Measurements from ENCODE around the gene BHLHE40. TPM values are rescaled to one million over a fixed set of nuclear protein-coding genes. Genes with fewer than 3 reads are reported as not detected.
A peak's percentile ranks its signal among the peaks of the same experiment; 100 is the strongest.

BHLHE40 gene
- total and polyA plus RNA-seq, 2 of the 13 experiments (the other 11 are each of a cell fraction or from before 2014, with no cell fraction given): 1.8 to 51.0 TPM

GRCh38 chr3:4985330-4986174 lies 6.3 kb downstream of the BHLHE40 start (continued):
- TF ChIP-seq MIER3 (CRISPR knock-in tag; IDR thresholded peaks at IDR 0.05; ENCODE audit: borderline replicate concordance): no peak; the same call in 1 of the 2 replicates
- TF ChIP-seq PCBP2 (optimal IDR thresholded peaks at IDR 0.05; ENCODE audit: low read depth, low read length, poor library complexity, severe bottlenecking): no peak
- TF ChIP-seq RFX1 (IDR thresholded peaks at IDR 0.05): no peak
- no peak for TF ChIP-seq YEATS4 (CRISPR knock-in tag; IDR thresholded peaks at IDR 0.05; ENCODE audit: borderline replicate concordance)
- TF ChIP-seq CSRNP2 (CRISPR knock-in tag; conservative IDR thresholded peaks at IDR 0.05; ENCODE audit: low read depth): no peak
- TF ChIP-seq MLLT10 (CRISPR knock-in tag; IDR thresholded peaks at IDR 0.05): no peak
- TF ChIP-seq KMT2A (CRISPR knock-in tag; IDR thresholded peaks at IDR 0.05): no peak
- TF ChIP-seq ZNF253 (CRISPR knock-in tag; IDR thresholded peaks at IDR 0.05; ENCODE audit: borderline replicate concordance): no peak
- TF ChIP-seq SOX5 (CRISPR knock-in tag; IDR thresholded peaks at IDR 0.05; ENCODE audit: borderline replicate concordance): peak; percentile 73
- TF ChIP-seq ZMYM4 (CRISPR knock-in tag; IDR thresholded peaks at IDR 0.05): no peak
- TF ChIP-seq ZNF512 (CRISPR knock-in tag; IDR thresholded peaks at IDR 0.05): no peak
- no peak for TF ChIP-seq ZNF121 (CRISPR knock-in tag; IDR thresholded peaks at IDR 0.05)
- TF ChIP-seq ZFP37 (CRISPR knock-in tag; IDR thresholded peaks at IDR 0.05; ENCODE audit: borderline replicate concordance): no peak
- TF ChIP-seq KIAA2018 (CRISPR knock-in tag; IDR thresholded peaks at IDR 0.05; ENCODE audit: borderline replicate concordance): no peak
- no peak for TF ChIP-seq ELF4 (CRISPR knock-in tag; IDR thresholded peaks at IDR 0.05; ENCODE audit: borderline replicate concordance)
- 0 out of 2 replicates have a peak, but pooled peaks have one; percentile 28 for TF ChIP-seq SNAPC2 (CRISPR knock-in tag; IDR thresholded peaks at IDR 0.05)
- no peak for TF ChIP-seq EHMT2 (IDR thresholded peaks at IDR 0.05; ENCODE audit: borderline replicate concordance, low read depth, low read length)
- no peak for TF ChIP-seq ZNF766 (CRISPR knock-in tag; IDR thresholded peaks at IDR 0.05; ENCODE audit: borderline replicate concordance)
- peak; percentile 48; the same call in 1 of the 2 replicates for TF ChIP-seq ZNF205 (CRISPR knock-in tag; IDR thresholded peaks at IDR 0.05)
